K562 (cell line): ENCODE data around the gene CMAS. TPM values are rescaled to one million over a fixed set of nuclear protein-coding genes. Genes with fewer than 3 reads are reported as not detected.

Experiments used
- ATAC-seq: fragments of 200-7000 bp; cut with Tn5 transposase; 3 replicates; pipeline ENCODE4 v1.9.1; 2020; ENCODE audit warnings: moderate library complexity
- BruUV-seq: library from RNA; stranded (reverse); fragments of 400-500 nt; replicated peaks from 2 replicates; lab custom pipeline; 2021; lab: Mats Ljungman, UMichigan
- CTCF ChIA-PET: fragments of 300-600 bp; formaldehyde crosslinking; extraction: SDS; loops from one replicate; lab custom pipeline; 2021; ENCODE audit warnings: low intra/inter-chr PET ratio; lab: Yijun Ruan, JAX
- POLR2A ChIA-PET: fragments of 300-600, 350-650 bp; sonication (Branson Sonifier 250); formaldehyde crosslinking; extraction: SDS; loops from one replicate; lab custom pipeline; 2021; ENCODE audit warnings: antibody characterized with exemption, inconsistent platforms; lab: Yijun Ruan, JAX
- DNase-seq, 4 experiments: peaks; one replicate each; pipeline versions ENCODE4 v3.0.0 to v3.0.0-alpha.2; 2011 to 2018; ENCODE audit warnings: low spot score in 3 of 4, mixed read lengths in 3 of 4; ENCODE audit errors: extremely low read depth in 1 of 4
- FAIRE-seq: peaks from 2 replicates; lab custom pipeline; 2011; peaks lifted over from hg19 to GRCh38; lab: Jason Lieb, UNC
- H2AFZ ChIP-seq: 2 replicates; pipeline ENCODE4 v1.6.0; 2011; ENCODE audit warnings: low read depth, low read length, control low read depth, inconsistent platforms
- H3K27ac ChIP-seq: fragments of 200-600 bp; 3 replicates; pipeline ENCODE4 v1.8.0; 2011; ENCODE audit warnings: low read depth, mild to moderate bottlenecking, control low read depth, inconsistent platforms, low read length, moderate library complexity, mixed read lengths; ENCODE audit errors: extremely low read depth
- H3K27me3 ChIP-seq, 2 experiments: fragments of 300-600 bp in 1 of 2; 2 replicates in 1 of 2; 3 replicates in 1 of 2; pipeline versions ENCODE4 v1.6.0 to v1.8.0; 2011; ENCODE audit warnings: inconsistent platforms in 2 of 2, low read length in 2 of 2, mild to moderate bottlenecking in 1 of 2, mixed read lengths in 1 of 2, moderate library complexity in 1 of 2; ENCODE audit not compliant: control insufficient read depth in 2 of 2, insufficient read depth in 2 of 2
- H3K36me3 ChIP-seq: fragments of 300-600 bp; 3 replicates; pipeline ENCODE4 v1.8.0; 2011; ENCODE audit warnings: mild to moderate bottlenecking, low read length, inconsistent platforms; ENCODE audit not compliant: control insufficient read depth, insufficient read depth
- H3K4me1 ChIP-seq, 2 experiments: fragments of 200-600 bp in 1 of 2; replicated peaks in 1 of 2; 2 replicates in 1 of 2; 3 replicates in 1 of 2; pipeline versions ENCODE4 v1.5.1 to v1.8.0; 2011; ENCODE audit warnings: inconsistent platforms in 2 of 2, low read length in 2 of 2, mild to moderate bottlenecking in 1 of 2, mixed read lengths in 1 of 2, moderate library complexity in 1 of 2; ENCODE audit not compliant: control insufficient read depth in 2 of 2, insufficient read depth in 2 of 2
- H3K4me2 ChIP-seq: 2 replicates; pipeline ENCODE4 v1.6.1; 2011; ENCODE audit warnings: low read length, control low read depth, inconsistent platforms, mixed read lengths; ENCODE audit not compliant: insufficient read depth
- H3K4me3 ChIP-seq: fragments of 200-600 bp; sonication (generic), shearing (Covaris generic); 2 replicates; pipeline ENCODE4 v1.5.1; 2016; ENCODE audit warnings: control low read depth, inconsistent platforms
- H3K79me2 ChIP-seq: fragments of 200-600 bp; 3 replicates; pipeline ENCODE4 v1.8.0; 2011; ENCODE audit warnings: low read length, inconsistent platforms; ENCODE audit not compliant: control insufficient read depth, insufficient read depth
- H3K9ac ChIP-seq, 2 experiments: 2 replicates each; pipeline versions ENCODE4 v1.6.0 to v1.6.1; 2011; ENCODE audit warnings: low read depth in 2 of 2, low read length in 2 of 2, control low read depth in 1 of 2, inconsistent platforms in 1 of 2, mild to moderate bottlenecking in 1 of 2, mixed read lengths in 1 of 2; ENCODE audit not compliant: insufficient read depth in 1 of 2
- H3K9me1 ChIP-seq: one replicate; pipeline ENCODE4 v1.6.0; 2011; ENCODE audit warnings: inconsistent platforms, mild to moderate bottlenecking, low read length, moderate library complexity; ENCODE audit not compliant: control insufficient read depth, insufficient read depth
- H3K9me3 ChIP-seq: replicated peaks from 2 replicates; pipeline ENCODE4 v1.5.1; 2011; ENCODE audit warnings: low read depth, low read length, inconsistent platforms; ENCODE audit not compliant: control insufficient read depth, insufficient read depth
- H4K20me1 ChIP-seq: replicated peaks from 2 replicates; pipeline ENCODE4 v1.6.1; 2011; ENCODE audit warnings: low read length, inconsistent platforms, mixed read lengths; ENCODE audit not compliant: control insufficient read depth, insufficient read depth
- ARID1B ChIP-seq: fragments of 450-650 bp; IDR thresholded peaks from 2 replicates; pipeline ENCODE4 v1.6.1; 2016; ENCODE audit warnings: antibody characterized with exemption, mild to moderate bottlenecking, inconsistent platforms
- ATF6 ChIP-seq: sonication (generic); formaldehyde crosslinking; IDR thresholded peaks from 2 replicates; pipeline ENCODE4 v1.4.0; 2020; ENCODE audit warnings: mild to moderate bottlenecking, missing genetic modification reagents
- CBFA2T2 ChIP-seq: fragments of 450-650 bp; conservative IDR thresholded peaks from 2 replicates; pipeline ENCODE4 v1.6.1; 2017; ENCODE audit warnings: mild to moderate bottlenecking
- CBFA2T3 ChIP-seq: fragments of 450-650 bp; IDR thresholded peaks from 2 replicates; pipeline ENCODE4 v1.6.1; 2017
- DPF2 ChIP-seq: fragments of 450-650 bp; IDR thresholded peaks from 2 replicates; pipeline ENCODE4 v1.6.1; 2016
- ELF1 ChIP-seq: fragments of 200-800 bp; sonication (Bioruptor generic); IDR thresholded peaks from 2 replicates; pipeline ENCODE4 v1.6.1; 2016; ENCODE audit warnings: missing genetic modification characterization, missing compliant biosample characterization
- EP300 ChIP-seq: IDR thresholded peaks from 2 replicates; pipeline ENCODE4 v1.6.1; 2012; ENCODE audit warnings: low read length, improper control_type of control experiment
- ETV1 ChIP-seq: fragments of 450-650 bp; conservative IDR thresholded peaks from 2 replicates; pipeline ENCODE4 v1.6.1; 2016; ENCODE audit warnings: missing genetic modification characterization, control low read depth, low read depth, missing compliant biosample characterization
- EZH2 ChIP-seq: IDR thresholded peaks from 2 replicates; pipeline ENCODE4 v1.6.1; 2012; ENCODE audit warnings: low read depth, mild to moderate bottlenecking, inconsistent platforms, low read length, borderline replicate concordance
- FOXA3 ChIP-seq, 2 experiments: fragments of 450-650 bp in 1 of 2; sonication (generic) in 1 of 2; formaldehyde crosslinking; IDR thresholded peaks in 1 of 2; conservative IDR thresholded peaks in 1 of 2; 2 replicates each; pipeline versions ENCODE4 v1.4.0 to v1.8.0; 2020 to 2022; ENCODE audit warnings: mild to moderate bottlenecking in 2 of 2, missing genetic modification reagents in 1 of 2
- HDAC2 ChIP-seq: fragments of 450-650 bp; IDR thresholded peaks from 2 replicates; pipeline ENCODE4 v1.6.1; 2016; ENCODE audit warnings: mild to moderate bottlenecking
- KDM5B ChIP-seq: fragments of 200-600 bp; sonication (generic); IDR thresholded peaks from 2 replicates; pipeline ENCODE4 v1.6.1; 2012; ENCODE audit warnings: low read depth, mild to moderate bottlenecking, moderate library complexity, low read length, control low read depth, inconsistent platforms; ENCODE audit not compliant: insufficient replicate concordance
- POLR3A ChIP-seq: IDR thresholded peaks from 2 replicates; pipeline ENCODE4 v1.6.1; 2011; ENCODE audit warnings: borderline replicate concordance, mild to moderate bottlenecking, moderate library complexity; ENCODE audit not compliant: insufficient read length, insufficient read depth; ENCODE audit errors: extremely low read depth
- PPARD ChIP-seq: fragments of 250-450 bp; sonication (Bioruptor Pico); IDR thresholded peaks from 2 replicates; pipeline ENCODE4 v1.8.0; 2022; ENCODE audit warnings: inconsistent platforms, mild to moderate bottlenecking, moderate library complexity
- RAD51 ChIP-seq: fragments of 450-650 bp; IDR thresholded peaks from 2 replicates; pipeline ENCODE4 v1.7.1; 2016; ENCODE audit warnings: low read depth, mild to moderate bottlenecking, borderline replicate concordance
- SNIP1 ChIP-seq: fragments of 450-650 bp; IDR thresholded peaks from 2 replicates; pipeline ENCODE4 v1.7.1; 2017; ENCODE audit warnings: low read depth, mild to moderate bottlenecking
- STAT5A ChIP-seq: IDR thresholded peaks from 2 replicates; pipeline ENCODE4 v1.6.1; 2012; ENCODE audit warnings: low read length, inconsistent platforms, borderline replicate concordance
- TAL1 ChIP-seq: fragments of 450-650 bp; IDR thresholded peaks from 2 replicates; pipeline ENCODE4 v1.6.1; 2016; ENCODE audit warnings: mild to moderate bottlenecking
- TBL1XR1 ChIP-seq, 2 experiments: IDR thresholded peaks; 2 replicates each; pipeline ENCODE4 v1.6.1; 2012; ENCODE audit warnings: improper control_type of control experiment in 2 of 2, low read length in 2 of 2, mild to moderate bottlenecking in 1 of 2
- TEAD2 ChIP-seq: fragments of 450-650 bp; IDR thresholded peaks from 2 replicates; pipeline ENCODE4 v1.6.1; 2016; ENCODE audit warnings: missing genetic modification characterization, control low read depth, missing compliant biosample characterization
- TEAD4 ChIP-seq, 2 experiments: sonication (generic) in 1 of 2; formaldehyde crosslinking in 1 of 2; IDR thresholded peaks; 2 replicates each; pipeline versions ENCODE4 v1.6.1 to v1.8.0; 2012 to 2022; ENCODE audit warnings: borderline replicate concordance in 1 of 2, inconsistent platforms in 1 of 2, low read length in 1 of 2, mild to moderate bottlenecking in 1 of 2, missing genetic modification reagents in 1 of 2
- ZNF431 ChIP-seq: sonication (generic); formaldehyde crosslinking; IDR thresholded peaks from 2 replicates; pipeline ENCODE4 v1.8.0; 2022; ENCODE audit warnings: mild to moderate bottlenecking, missing genetic modification reagents
- WGBS: fragments of 100-300 bp; shearing (Covaris generic); methylation state at CpG from one replicate; pipeline ENCODE4 v1.1.6; 2016; ENCODE audit warnings: low coverage, mixed read lengths; ENCODE audit not compliant: insufficient coverage; ENCODE audit errors: missing lambda C conversion rate; 5-methylcytosine and 5-hydroxymethylcytosine counted together
- in situ Hi-C: fragments of 300-500 bp; cut with MboI; formaldehyde crosslinking; loops from 4 replicates; pipeline ENCODE4 v1.15.0; 2018; ENCODE audit warnings: inconsistent platforms, mixed read lengths
- intact Hi-C: fragments of 100-400 bp; cut with micrococcal nuclease; formaldehyde crosslinking; loops from 2 replicates; pipeline ENCODE4 v1.14.2; 2022
- polyA plus RNA-seq, 8 experiments: library from polyadenylated mRNA; depleted of rRNA in 4 of 8; stranded (reverse) in 5 of 8; unstranded in 3 of 8; fragments of >200 nt; fragmentation: Nextera tagmentation in 2 of 8; fragmentation: Illumina TruSeq in 1 of 8; extraction: Ambion mirVana in 2 of 8; extraction: Trizol in 1 of 8; gene quantifications; 2 replicates each; pipeline versions ENCODE4 v1.2.1 to v1.2.3, GENCODE V29; 2011 to 2014; ENCODE audit warnings: inconsistent platforms in 1 of 8, missing spikeins in 1 of 8
- total RNA-seq, 7 experiments: library from RNA; depleted of rRNA in 6 of 7; stranded (reverse); fragments of >200 nt in 6 of 7; fragmentation: Illumina TruSeq in 2 of 7; extraction: Trizol in 2 of 7; gene quantifications; 2 replicates each; pipeline versions ENCODE4 v1.2.1 to v1.2.3, GENCODE V29; 2011 to 2021; ENCODE audit warnings: low replicate concordance in 1 of 7

Gene CMAS
- total and polyA plus RNA-seq, 9 of the 15 experiments (the other 6 are each of a cell fraction or from before 2014, with no cell fraction given), result 29.7 to 108 (median 65.3) TPM

- no peaks in the 10 kb centered on the region for H4K20me1 ChIP-seq
- peaks cover 10 to 54% of the 10 kb centered on the region in 2 experiments; a peak in 4 of 5 replicates for H3K4me1 ChIP-seq
- ATAC-seq, result peak; percentile 57
- BruUV-seq, result TSS peak; percentile 42
- ChIA-PET POLR2A (interaction anchor here (0.5 to 1.4 kb wide), 2 partner anchors 12 to 89 kb away, joined by 3 to 5 read pairs; no protein-coding TSS in a partner anchor), CTCF (no interaction called here)
- H3K36me3 ChIP-seq, result peaks cover 34% of the 10 kb centered on the region
- 0% methylated on average over 2 of the region's 2 CpGs for WGBS
- H3K27me3 ChIP-seq, result no peaks in the 10 kb centered on the region
- peak; percentile 30 to 67 (median 32) for DNase-seq
- intact Hi-C loops, result loop anchor here (2.0 kb wide), 1 partner anchor 55 kb away; no protein-coding TSS in a partner anchor
- peak overlapping the region; percentile 93 for H3K4me3 ChIP-seq
- H2AFZ ChIP-seq, result no peak overlapping the region
- H3K79me2 ChIP-seq, result peaks cover 62% of the 10 kb centered on the region
- H3K9me3 ChIP-seq, result no peaks in the 10 kb centered on the region
- peak overlapping the region; percentile 88 for H3K27ac ChIP-seq
- no peaks in the 10 kb centered on the region for H3K9me1 ChIP-seq
- FAIRE-seq, result peak; percentile 46
- in situ Hi-C loops, result no loop called here
- peak overlapping the region; percentile 81 for H3K4me2 ChIP-seq
- H3K9ac ChIP-seq, result peak overlapping the region in 1 of 2 experiments; percentile 81; a peak in 2 of 4 replicates
- TF ChIP-seq STAT5A (peak; percentile 28; the same call in 1 of the 2 replicates), CBFA2T3 (peak; percentile 82), PPARD (CRISPR knock-in tag) (no peak), SNIP1 (no peak), POLR3A (no peak), EZH2 (no peak), ELF1 (peak; percentile 27; the same call in 1 of the 2 replicates), DPF2 (peak; percentile 53; the same call in 1 of the 2 replicates), ARID1B (peak; percentile 84), ZNF431 (CRISPR knock-in tag) (no peak), TEAD2 (no peak), CBFA2T2 (peak; percentile 63), TEAD4 (IDR thresholded peaks at IDR 0.05; ENCODE audit: low read length) (peak; percentile 79), TEAD4 (CRISPR knock-in tag; IDR thresholded peaks at IDR 0.05; ENCODE audit: borderline replicate concordance) (no peak), KDM5B (no peak), TBL1XR1 (IDR thresholded peaks at IDR 0.05; ENCODE audit: low read length in 2 of 2) (0 out of 4 replicates have a peak, but pooled peaks of 1 of the 2 experiments have one; percentile 20), FOXA3 (CRISPR knock-in tag; conservative IDR thresholded peaks at IDR 0.05 in 1 of 2, IDR thresholded peaks at IDR 0.05 in 1 of 2) (peak in 1 of 2 experiments; percentile 64; a peak in 2 of 4 replicates), TAL1 (peak; percentile 72), RAD51 (no peak), HDAC2 (no peak), ETV1 (peak; percentile 46; the same call in 1 of the 2 replicates), ATF6 (CRISPR knock-in tag) (no peak), EP300 (peak; percentile 77; the same call in 1 of the 2 replicates)
Measured at GRCh38 chr12:22047494-22047893, 1.5 kb downstream of the CMAS start.
